Panc1 (cell line): ENCODE data around the gene KLHL3.

Source experiments
- CTCF ChIP-seq: fragments of 450-650 bp; IDR thresholded peaks from 2 replicates; pipeline ENCODE4 v1.5.1; 2017; ENCODE audit warnings: mild to moderate bottlenecking
- POLR2AphosphoS5 ChIP-seq: IDR thresholded peaks from 2 replicates; pipeline ENCODE4 v1.6.1; 2012; ENCODE audit warnings: mild to moderate bottlenecking, low read depth, low read length, moderate library complexity
- REST ChIP-seq, 2 experiments: IDR thresholded peaks; 2 replicates each; pipeline ENCODE4 v1.6.1; 2011 to 2012; ENCODE audit warnings: low read depth in 2 of 2, control low read depth in 1 of 2, low read length in 1 of 2, mild to moderate bottlenecking in 1 of 2, moderate library complexity in 1 of 2; ENCODE audit not compliant: insufficient read depth in 1 of 2
- SIN3A ChIP-seq: IDR thresholded peaks from 2 replicates; pipeline ENCODE4 v1.6.1; 2012; ENCODE audit warnings: low read depth, mild to moderate bottlenecking, low read length, moderate library complexity, borderline replicate concordance; ENCODE audit not compliant: insufficient read depth

GRCh38 chr5:137699336-137700281, 36.3 kb downstream of the KLHL3 start:
- TF ChIP-seq CTCF (no peak), POLR2AphosphoS5 (no peak), REST (IDR thresholded peaks at IDR 0.05; ENCODE audit: insufficient read depth in 1 of 2, low read depth in 2 of 2, low read length in 1 of 2) (no peak), SIN3A (no peak)
